Mesenchymal stem cell (in vitro differentiated cells and primary cell): ENCODE data around the gene LRFN5.
A peak's percentile ranks its signal among the peaks of the same experiment; 100 is the strongest.

Experiments used
- DNase-seq: peaks from one replicate; pipeline ENCODE4 v3.0.0-alpha.2; 2013
- H2AFZ ChIP-seq: one replicate; pipeline ENCODE4 v1.6.1; 2013; ENCODE audit warnings: low read depth, mild to moderate bottlenecking, control low read depth, inconsistent platforms, low read length, moderate library complexity
- H2AK5ac ChIP-seq: 2 replicates; pipeline ENCODE4 v1.6.1; 2013; ENCODE audit warnings: low read length, moderate library complexity, mild to moderate bottlenecking, inconsistent platforms; ENCODE audit not compliant: severe bottlenecking
- H2BK120ac ChIP-seq: one replicate; pipeline ENCODE4 v1.6.1; 2013; ENCODE audit warnings: low read depth, mild to moderate bottlenecking, inconsistent platforms, low read length, moderate library complexity
- H2BK12ac ChIP-seq, 2 experiments: one replicate each; pipeline ENCODE4 v1.6.1; 2013; ENCODE audit warnings: inconsistent platforms in 2 of 2, low read length in 2 of 2, mild to moderate bottlenecking in 2 of 2, moderate library complexity in 2 of 2, control low read depth in 1 of 2
- H2BK15ac ChIP-seq: one replicate; pipeline ENCODE4 v1.6.1; 2013; ENCODE audit warnings: mild to moderate bottlenecking, low read depth, inconsistent platforms; ENCODE audit not compliant: poor library complexity, severe bottlenecking
- H2BK5ac ChIP-seq: 2 replicates; pipeline ENCODE4 v1.6.1; 2013; ENCODE audit warnings: low read depth, mild to moderate bottlenecking, low read length, control low read depth, inconsistent platforms; ENCODE audit not compliant: poor library complexity, severe bottlenecking
- H3K14ac ChIP-seq, 2 experiments: one replicate each; pipeline ENCODE4 v1.6.1; 2013; ENCODE audit warnings: inconsistent platforms in 2 of 2, low read length in 2 of 2, control low read depth in 1 of 2, mild to moderate bottlenecking in 1 of 2, moderate library complexity in 1 of 2
- H3K18ac ChIP-seq, 2 experiments: one replicate each; pipeline ENCODE4 v1.6.1; 2013; ENCODE audit warnings: inconsistent platforms in 2 of 2, low read length in 2 of 2, control low read depth in 1 of 2, low read depth in 1 of 2, mild to moderate bottlenecking in 1 of 2
- H3K23ac ChIP-seq, 2 experiments: one replicate each; pipeline ENCODE4 v1.6.1; 2013; ENCODE audit warnings: inconsistent platforms in 2 of 2, low read length in 2 of 2, mild to moderate bottlenecking in 2 of 2, moderate library complexity in 2 of 2, control low read depth in 1 of 2
- H3K27ac ChIP-seq: 2 replicates; pipeline ENCODE4 v1.5.1; 2013; ENCODE audit warnings: mild to moderate bottlenecking, moderate library complexity, low read length, control low read depth, inconsistent platforms; ENCODE audit not compliant: poor library complexity, severe bottlenecking
- H3K27me3 ChIP-seq, 2 experiments: 2 replicates each; pipeline versions ENCODE4 v1.6.1 to v1.7.0; 2013; ENCODE audit warnings: low read length in 2 of 2, mild to moderate bottlenecking in 2 of 2, moderate library complexity in 2 of 2, control low read depth in 1 of 2, inconsistent platforms in 1 of 2; ENCODE audit not compliant: control insufficient read depth in 1 of 2, insufficient read depth in 1 of 2
- H3K36me3 ChIP-seq, 2 experiments: 2 replicates each; pipeline versions ENCODE4 v1.6.1 to v1.7.0; 2013; ENCODE audit warnings: low read length in 2 of 2, control low read depth in 1 of 2, inconsistent platforms in 1 of 2, low read depth in 1 of 2, mild to moderate bottlenecking in 1 of 2; ENCODE audit not compliant: insufficient read depth in 2 of 2, control insufficient read depth in 1 of 2
- H3K4ac ChIP-seq, 2 experiments: one replicate each; pipeline ENCODE4 v1.6.1; 2013; ENCODE audit warnings: inconsistent platforms in 2 of 2, low read length in 2 of 2, mild to moderate bottlenecking in 2 of 2, moderate library complexity in 2 of 2, control low read depth in 1 of 2, low read depth in 1 of 2
- H3K4me1 ChIP-seq: 2 replicates; pipeline ENCODE4 v1.6.1; 2013; ENCODE audit warnings: low read depth, low read length, control low read depth; ENCODE audit not compliant: control insufficient read depth, insufficient read depth
- H3K4me2 ChIP-seq: 2 replicates; pipeline ENCODE4 v1.6.1; 2013; ENCODE audit warnings: low read length, mild to moderate bottlenecking, inconsistent platforms; ENCODE audit not compliant: poor library complexity, severe bottlenecking
- H3K4me3 ChIP-seq, 2 experiments: 2 replicates each; pipeline versions ENCODE4 v1.5.1 to v1.7.0; 2013; ENCODE audit warnings: low read length in 2 of 2, mild to moderate bottlenecking in 2 of 2, control low read depth in 1 of 2, low read depth in 1 of 2; ENCODE audit not compliant: insufficient read depth in 1 of 2
- H3K79me1 ChIP-seq: replicated peaks from 2 replicates; pipeline ENCODE4 v1.6.1; 2013; ENCODE audit warnings: mild to moderate bottlenecking, control low read depth, low read length, inconsistent platforms; ENCODE audit not compliant: poor library complexity, severe bottlenecking
- H3K9ac ChIP-seq: 2 replicates; pipeline ENCODE4 v1.7.0; 2013; ENCODE audit warnings: mild to moderate bottlenecking, low read length, moderate library complexity
- H3K9me3 ChIP-seq: 2 replicates; pipeline ENCODE4 v1.7.0; 2013; ENCODE audit warnings: mild to moderate bottlenecking, low read length; ENCODE audit not compliant: control insufficient read depth
- H4K8ac ChIP-seq: one replicate; pipeline ENCODE4 v1.6.1; 2013; ENCODE audit warnings: inconsistent platforms, mild to moderate bottlenecking, low read length, moderate library complexity
- H4K91ac ChIP-seq: one replicate; pipeline ENCODE4 v1.6.1; 2013; ENCODE audit warnings: mild to moderate bottlenecking, low read length, inconsistent platforms
- WGBS: methylation state at CpG from one replicate; pipeline ENCODE4 v1.1.7; 2013; ENCODE audit warnings: mixed read lengths; 5-methylcytosine and 5-hydroxymethylcytosine counted together

The LRFN5 gene

DNA sequence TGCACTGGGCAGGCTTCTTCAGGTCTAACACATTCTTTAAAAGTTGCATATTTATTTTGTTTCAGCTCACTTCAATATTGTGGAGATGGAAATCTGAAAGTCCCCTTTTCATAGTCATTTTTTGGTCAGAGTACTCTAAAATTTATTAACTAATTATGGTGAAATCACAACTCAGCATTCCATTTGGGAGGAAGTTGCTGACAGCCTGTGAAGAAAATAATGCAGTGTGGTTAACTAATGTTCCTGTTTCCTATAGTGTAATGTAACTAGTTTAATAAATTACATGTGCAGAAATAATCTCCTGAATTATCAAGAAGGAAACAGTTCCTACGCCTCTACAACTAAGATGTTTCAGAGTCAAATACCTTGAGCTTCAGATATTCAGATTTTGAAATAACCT, 17.1 kb downstream of the LRFN5 start:
- no peak overlapping the region for H4K91ac ChIP-seq
- H3K9me3 ChIP-seq, result no peaks in the 10 kb centered on the region
- H3K9ac ChIP-seq, result no peak overlapping the region
- no peak overlapping the region for H2BK5ac ChIP-seq
- WGBS, result 81% methylated on average over 1 of the region's 1 CpG
- no peak overlapping the region for H2BK120ac ChIP-seq
- H3K36me3 ChIP-seq, result no peaks in the 10 kb centered on the region
- H2BK15ac ChIP-seq, result no peak overlapping the region
- no peak overlapping the region for H3K18ac ChIP-seq
- H3K27ac ChIP-seq, result no peak overlapping the region
- H3K4me1 ChIP-seq, result no peaks in the 10 kb centered on the region
- DNase-seq, result no peak
- H4K8ac ChIP-seq, result no peak overlapping the region
- H3K79me1 ChIP-seq, result no peaks in the 10 kb centered on the region
- no peak overlapping the region for H3K4me3 ChIP-seq
- no peak overlapping the region for H3K4me2 ChIP-seq
- H3K23ac ChIP-seq, result no peak overlapping the region
- H2BK12ac ChIP-seq, result no peak overlapping the region
- no peak overlapping the region for H2AK5ac ChIP-seq
- H2AFZ ChIP-seq, result no peak overlapping the region
- H3K4ac ChIP-seq, result no peak overlapping the region
- H3K14ac ChIP-seq, result no peak overlapping the region
- H3K27me3 ChIP-seq, result no peaks in the 10 kb centered on the region

DNA sequence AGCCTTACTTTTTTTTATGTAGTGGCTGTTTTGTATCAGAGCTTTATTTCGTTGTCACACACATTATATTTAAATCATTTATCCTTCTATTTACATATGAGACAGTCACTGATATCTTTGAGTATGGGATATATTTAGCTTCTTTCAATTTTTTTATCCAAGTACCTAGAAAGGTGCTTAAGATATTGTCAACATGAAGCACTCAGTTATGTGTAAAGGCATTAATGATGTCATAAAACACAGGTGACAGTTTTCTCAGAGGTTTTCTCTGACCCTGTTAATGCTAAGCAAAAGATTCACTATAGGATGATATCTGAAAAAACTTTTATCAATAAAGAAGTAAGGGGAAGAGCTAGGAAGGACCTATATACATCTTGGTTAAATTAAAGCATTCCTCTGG, 23.2 kb downstream of the LRFN5 start:
- Histone ChIP-seq H3K36me3 (no peaks in the 10 kb centered on the region), H2AFZ (no peak overlapping the region), H2AK5ac (no peak overlapping the region), H2BK120ac (no peak overlapping the region), H2BK12ac (no peak overlapping the region), H4K91ac (no peak overlapping the region), H3K9me3 (no peaks in the 10 kb centered on the region), H3K14ac (no peak overlapping the region), H3K9ac (no peak overlapping the region), H2BK5ac (peak overlapping the region; percentile 44), H3K4me1 (no peaks in the 10 kb centered on the region), H3K79me1 (no peaks in the 10 kb centered on the region), H3K27ac (no peak overlapping the region), H3K4me2 (no peak overlapping the region), H3K18ac (no peak overlapping the region), H3K4me3 (no peak overlapping the region), H3K23ac (no peak overlapping the region), H4K8ac (no peak overlapping the region), H3K4ac (no peak overlapping the region), H3K27me3 (no peaks in the 10 kb centered on the region), H2BK15ac (no peak overlapping the region)
- DNase-seq, result no peak
- no CpG with 5 or more reads among the region's 1 CpG for WGBS

DNA sequence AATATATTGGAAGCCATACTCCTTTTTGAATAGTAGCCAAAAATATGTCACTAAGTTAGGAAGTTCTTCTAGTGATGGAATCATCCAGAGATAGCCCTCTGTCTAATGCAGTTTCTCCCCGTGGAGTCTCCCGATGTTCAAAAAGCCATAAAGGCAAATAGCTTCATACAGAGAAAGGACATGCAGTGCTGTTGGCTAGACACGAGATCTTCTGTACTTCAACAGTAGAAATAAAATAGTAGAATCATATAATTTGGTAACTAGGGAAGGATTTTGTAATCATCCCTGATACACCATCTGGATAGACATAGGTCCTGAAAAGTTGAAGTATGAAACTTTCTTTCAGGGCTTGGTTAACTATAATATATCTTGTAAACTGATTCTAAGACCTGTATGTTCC, 27.6 kb downstream of the LRFN5 start:
- no peak overlapping the region for H3K23ac ChIP-seq
- H2BK12ac ChIP-seq, result no peak overlapping the region
- H3K14ac ChIP-seq, result no peak overlapping the region
- no peak overlapping the region for H2AFZ ChIP-seq
- no peaks in the 10 kb centered on the region for H3K4me1 ChIP-seq
- no peak overlapping the region for H3K4me2 ChIP-seq
- H4K8ac ChIP-seq, result no peak overlapping the region
- no peak overlapping the region for H3K4ac ChIP-seq
- peak overlapping the region; percentile 5 for H3K9ac ChIP-seq
- DNase-seq, result no peak
- no peak overlapping the region for H2BK15ac ChIP-seq
- H3K27ac ChIP-seq, result no peak overlapping the region
- no peak overlapping the region for H2BK5ac ChIP-seq
- peak overlapping the region in 1 of 2 experiments; percentile 16 for H3K4me3 ChIP-seq
- no peaks in the 10 kb centered on the region for H3K36me3 ChIP-seq
- no peak overlapping the region for H2BK120ac ChIP-seq
- WGBS, result 94% methylated on average over 2 of the region's 3 CpGs
- no peaks in the 10 kb centered on the region for H3K27me3 ChIP-seq
- no peak overlapping the region for H2AK5ac ChIP-seq
- H3K18ac ChIP-seq, result no peak overlapping the region
- no peaks in the 10 kb centered on the region for H3K79me1 ChIP-seq
- H4K91ac ChIP-seq, result no peak overlapping the region
- no peaks in the 10 kb centered on the region for H3K9me3 ChIP-seq

DNA sequence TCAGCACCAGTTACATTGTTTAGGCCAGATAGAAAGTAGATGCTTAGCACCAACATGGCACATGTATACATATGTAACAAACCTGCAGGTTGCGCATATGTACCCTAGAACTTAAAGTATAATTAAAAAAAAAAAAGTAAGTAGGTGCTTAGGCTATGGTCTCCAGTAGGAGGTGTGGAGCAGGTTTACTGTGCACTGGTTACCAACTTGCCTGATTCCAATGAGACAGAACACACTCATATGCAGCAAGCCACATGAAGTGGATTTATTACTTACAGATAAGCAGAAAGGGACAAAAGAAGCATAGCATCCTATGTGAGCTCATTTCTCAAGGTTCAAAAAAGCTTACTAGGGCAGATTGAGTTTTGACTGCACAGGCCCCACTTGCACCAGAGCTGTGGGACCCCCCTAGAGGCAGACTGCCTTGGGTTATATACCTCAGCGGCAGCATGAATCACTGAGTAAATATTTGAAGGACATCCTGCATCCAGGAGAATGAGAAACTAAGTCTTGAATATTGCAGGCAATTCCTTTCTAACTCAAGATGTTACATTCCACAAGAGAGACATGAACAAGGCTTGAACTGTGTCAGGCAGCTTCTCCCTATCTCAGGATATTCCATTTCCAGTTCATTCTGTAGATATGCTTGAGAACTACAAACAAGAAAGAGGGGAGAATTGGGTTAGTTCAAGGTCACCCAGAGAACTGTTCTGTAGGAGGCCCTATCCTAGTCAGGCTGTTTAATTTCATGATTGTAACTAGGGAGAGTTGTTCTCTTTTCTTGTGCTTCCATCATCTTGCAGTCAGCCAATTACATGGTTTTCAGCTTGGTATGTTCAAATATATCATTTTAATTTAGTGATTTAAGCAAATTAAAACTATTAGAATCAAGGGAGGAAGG, 30.1 kb downstream of the LRFN5 start:
- Histone ChIP-seq H3K18ac (no peak overlapping the region), H3K4ac (no peak overlapping the region), H2AK5ac (no peak overlapping the region), H2BK12ac (no peak overlapping the region), H3K4me2 (no peak overlapping the region), H2BK5ac (no peak overlapping the region), H3K23ac (no peak overlapping the region), H3K36me3 (no peaks in the 10 kb centered on the region), H3K14ac (no peak overlapping the region), H3K27ac (peak overlapping the region; percentile 84), H2AFZ (no peak overlapping the region), H3K4me3 (no peak overlapping the region), H3K79me1 (no peaks in the 10 kb centered on the region), H3K9me3 (no peaks in the 10 kb centered on the region), H2BK15ac (no peak overlapping the region), H4K8ac (no peak overlapping the region), H3K4me1 (no peaks in the 10 kb centered on the region), H3K9ac (no peak overlapping the region), H3K27me3 (no peaks in the 10 kb centered on the region), H2BK120ac (no peak overlapping the region), H4K91ac (no peak overlapping the region)
- peak; percentile 24 for DNase-seq
- WGBS, result 20% methylated on average over 1 of the region's 2 CpGs
